ENCODE data around the gene CENPO.
A peak's percentile ranks its signal among the peaks of the same experiment; 100 is the strongest.

Gene CENPO

DNA sequence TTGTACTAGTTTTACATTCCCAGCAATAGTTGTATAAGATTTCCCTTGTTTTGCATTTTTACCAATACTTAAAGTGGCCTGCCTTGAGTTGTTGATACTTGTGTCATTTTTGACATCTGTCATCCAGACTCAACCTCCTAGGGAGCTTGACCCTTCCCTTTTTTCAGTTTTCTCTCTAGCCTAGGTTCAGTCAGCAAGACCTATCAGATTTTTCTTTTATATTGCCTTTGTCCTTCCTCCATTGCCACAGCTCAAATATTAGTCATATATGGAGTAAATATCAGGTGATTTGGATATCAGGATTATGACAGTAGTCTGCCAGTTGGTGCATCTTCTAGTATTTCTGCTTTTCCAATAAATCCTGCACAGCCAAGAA, 13.4 kb downstream of the CENPO start:
- H3K27ac Mint-ChIP-seq, result peak overlapping the region; percentile 5
- H3K36me3 Mint-ChIP-seq (ENCODE audit: low read depth), result peaks cover 35% of the 10 kb centered on the region
- no peaks in the 10 kb centered on the region for H3K9me3 Mint-ChIP-seq
- no peak overlapping the region for H3K4me3 Mint-ChIP-seq
- no peaks in the 10 kb centered on the region for H3K27me3 Mint-ChIP-seq (ENCODE audit: low read depth)
- H3K4me1 Mint-ChIP-seq (ENCODE audit: low read depth), result peaks cover 28% of the 10 kb centered on the region

GRCh38 chr2:24809316-24810007, 16.2 kb downstream of the CENPO start:
- no peak overlapping the region for H3K27ac Mint-ChIP-seq
- H3K36me3 Mint-ChIP-seq (ENCODE audit: low read depth), result peaks cover 30% of the 10 kb centered on the region
- H3K4me1 Mint-ChIP-seq (ENCODE audit: low read depth), result peaks cover 24% of the 10 kb centered on the region
- no peaks in the 10 kb centered on the region for H3K9me3 Mint-ChIP-seq
- H3K27me3 Mint-ChIP-seq (ENCODE audit: low read depth), result no peaks in the 10 kb centered on the region
- H3K4me3 Mint-ChIP-seq, result no peak overlapping the region

GRCh38 chr2:24813691-24814137, 20.5 kb downstream of the CENPO start:
- Mint-ChIP-seq H3K36me3 (ENCODE audit: low read depth) (peaks cover 34% of the 10 kb centered on the region), H3K27me3 (ENCODE audit: low read depth) (no peaks in the 10 kb centered on the region), H3K4me3 (no peak overlapping the region), H3K9me3 (no peaks in the 10 kb centered on the region), H3K27ac (peak overlapping the region; percentile 42), H3K4me1 (ENCODE audit: low read depth) (peaks cover 9% of the 10 kb centered on the region)

- Mint-ChIP-seq H3K9me3 (no peaks in the 10 kb centered on the region), H3K4me1 (ENCODE audit: low read depth) (peaks cover 5% of the 10 kb centered on the region), H3K36me3 (ENCODE audit: low read depth) (peaks cover 38% of the 10 kb centered on the region), H3K27ac (no peak overlapping the region), H3K4me3 (no peak overlapping the region), H3K27me3 (ENCODE audit: low read depth) (no peaks in the 10 kb centered on the region)
Observed at GRCh38 chr2:24814516-24814915, 21.3 kb downstream of the CENPO start.

GRCh38 chr2:24815171-24815570, 21.9 kb downstream of the CENPO start:
- Mint-ChIP-seq H3K4me1 (ENCODE audit: low read depth) (peaks cover 5% of the 10 kb centered on the region), H3K4me3 (no peak overlapping the region), H3K9me3 (no peaks in the 10 kb centered on the region), H3K27me3 (ENCODE audit: low read depth) (no peaks in the 10 kb centered on the region), H3K36me3 (ENCODE audit: low read depth) (peaks cover 38% of the 10 kb centered on the region), H3K27ac (no peak overlapping the region)

GRCh38 chr2:24816404-24816803, 23.2 kb downstream of the CENPO start:
- H3K4me1 Mint-ChIP-seq (ENCODE audit: low read depth), result peaks cover 5% of the 10 kb centered on the region
- no peaks in the 10 kb centered on the region for H3K9me3 Mint-ChIP-seq
- peaks cover 46% of the 10 kb centered on the region for H3K36me3 Mint-ChIP-seq (ENCODE audit: low read depth)
- H3K27me3 Mint-ChIP-seq (ENCODE audit: low read depth), result no peaks in the 10 kb centered on the region
- H3K27ac Mint-ChIP-seq, result no peak overlapping the region
- no peak overlapping the region for H3K4me3 Mint-ChIP-seq

DNA sequence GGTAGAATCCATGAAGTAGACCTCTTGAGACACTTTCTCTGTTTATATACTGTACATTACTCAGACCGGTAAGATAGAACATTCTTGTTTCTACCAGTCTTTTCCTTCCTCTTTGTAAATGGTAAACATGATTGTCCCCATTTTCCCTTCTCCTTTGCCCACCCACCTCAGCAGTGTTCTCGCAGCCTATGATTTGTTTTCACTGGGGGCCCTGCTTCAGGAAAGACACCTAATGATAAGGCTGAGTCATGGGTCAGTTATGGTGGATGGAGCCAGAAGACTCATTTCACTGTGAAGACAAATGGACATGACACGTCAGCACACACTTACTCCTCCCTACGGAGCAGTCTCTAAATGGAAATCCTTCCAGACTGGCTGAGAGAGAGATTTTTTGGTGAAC, 23.7 kb downstream of the CENPO start:
- no peaks in the 10 kb centered on the region for H3K27me3 Mint-ChIP-seq (ENCODE audit: low read depth)
- H3K36me3 Mint-ChIP-seq (ENCODE audit: low read depth), result peaks cover 46% of the 10 kb centered on the region
- no peak overlapping the region for H3K27ac Mint-ChIP-seq

GRCh38 chr2:24818721-24819167, 25.5 kb downstream of the CENPO start:
- Mint-ChIP-seq H3K27me3 (ENCODE audit: low read depth) (no peaks in the 10 kb centered on the region), H3K27ac (no peak overlapping the region), H3K4me1 (ENCODE audit: low read depth) (peaks cover 5% of the 10 kb centered on the region), H3K36me3 (ENCODE audit: low read depth) (peaks cover 44% of the 10 kb centered on the region), H3K4me3 (no peak overlapping the region), H3K9me3 (no peaks in the 10 kb centered on the region)

More for the DNA sequence above, 23.7 kb downstream of the CENPO start:
- Mint-ChIP-seq H3K4me3 (no peak overlapping the region), H3K4me1 (ENCODE audit: low read depth) (peaks cover 5% of the 10 kb centered on the region), H3K9me3 (no peaks in the 10 kb centered on the region)

GRCh38 chr2:24819442-24820174, 26.4 kb downstream of the CENPO start:
- H3K27ac Mint-ChIP-seq, result no peak overlapping the region
- no peak overlapping the region for H3K4me3 Mint-ChIP-seq
- H3K27me3 Mint-ChIP-seq (ENCODE audit: low read depth), result no peaks in the 10 kb centered on the region
- no peaks in the 10 kb centered on the region for H3K9me3 Mint-ChIP-seq
- H3K36me3 Mint-ChIP-seq (ENCODE audit: low read depth), result peaks cover 41% of the 10 kb centered on the region
- H3K4me1 Mint-ChIP-seq (ENCODE audit: low read depth), result no peaks in the 10 kb centered on the region

DNA sequence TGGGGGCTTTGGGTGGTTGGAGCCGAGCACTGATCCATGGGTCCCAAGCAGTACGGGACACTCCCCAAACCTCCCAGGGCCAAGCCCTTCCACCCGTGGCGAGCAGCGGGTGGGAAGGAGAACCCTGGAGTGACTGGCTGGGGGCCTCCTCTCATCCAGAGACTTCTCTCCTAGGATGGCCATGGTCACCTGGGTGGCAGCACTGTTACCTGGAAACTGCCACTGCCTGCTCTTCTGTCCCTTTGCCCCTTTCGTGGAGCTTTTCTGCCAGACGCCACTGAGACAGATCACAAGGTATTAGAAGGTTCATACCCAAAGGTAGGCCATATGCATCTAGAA, 26.9 kb downstream of the CENPO start:
- no peak overlapping the region for H3K27ac Mint-ChIP-seq
- no peak overlapping the region for H3K4me3 Mint-ChIP-seq
- H3K4me1 Mint-ChIP-seq (ENCODE audit: low read depth), result no peaks in the 10 kb centered on the region
- no peaks in the 10 kb centered on the region for H3K27me3 Mint-ChIP-seq (ENCODE audit: low read depth)
- no peaks in the 10 kb centered on the region for H3K9me3 Mint-ChIP-seq
- peaks cover 40% of the 10 kb centered on the region for H3K36me3 Mint-ChIP-seq (ENCODE audit: low read depth)

- peaks cover 4% of the 10 kb centered on the region for H3K4me1 Mint-ChIP-seq (ENCODE audit: low read depth)
- H3K27ac Mint-ChIP-seq, result peak overlapping the region; percentile 11
- H3K36me3 Mint-ChIP-seq (ENCODE audit: low read depth), result peaks cover 41% of the 10 kb centered on the region
- no peaks in the 10 kb centered on the region for H3K9me3 Mint-ChIP-seq
- no peaks in the 10 kb centered on the region for H3K27me3 Mint-ChIP-seq (ENCODE audit: low read depth)
- H3K4me3 Mint-ChIP-seq, result no peak overlapping the region
Observed at GRCh38 chr2:24820598-24821432, 27.6 kb downstream of the CENPO start.

- no peak overlapping the region for H3K4me3 Mint-ChIP-seq
- no peaks in the 10 kb centered on the region for H3K9me3 Mint-ChIP-seq
- peaks cover 36% of the 10 kb centered on the region for H3K36me3 Mint-ChIP-seq (ENCODE audit: low read depth)
- peaks cover 10% of the 10 kb centered on the region for H3K4me1 Mint-ChIP-seq (ENCODE audit: low read depth)
- no peak overlapping the region for H3K27ac Mint-ChIP-seq
- no peaks in the 10 kb centered on the region for H3K27me3 Mint-ChIP-seq (ENCODE audit: low read depth)
Observed at GRCh38 chr2:24821433-24821891, 28.2 kb downstream of the CENPO start.

DNA sequence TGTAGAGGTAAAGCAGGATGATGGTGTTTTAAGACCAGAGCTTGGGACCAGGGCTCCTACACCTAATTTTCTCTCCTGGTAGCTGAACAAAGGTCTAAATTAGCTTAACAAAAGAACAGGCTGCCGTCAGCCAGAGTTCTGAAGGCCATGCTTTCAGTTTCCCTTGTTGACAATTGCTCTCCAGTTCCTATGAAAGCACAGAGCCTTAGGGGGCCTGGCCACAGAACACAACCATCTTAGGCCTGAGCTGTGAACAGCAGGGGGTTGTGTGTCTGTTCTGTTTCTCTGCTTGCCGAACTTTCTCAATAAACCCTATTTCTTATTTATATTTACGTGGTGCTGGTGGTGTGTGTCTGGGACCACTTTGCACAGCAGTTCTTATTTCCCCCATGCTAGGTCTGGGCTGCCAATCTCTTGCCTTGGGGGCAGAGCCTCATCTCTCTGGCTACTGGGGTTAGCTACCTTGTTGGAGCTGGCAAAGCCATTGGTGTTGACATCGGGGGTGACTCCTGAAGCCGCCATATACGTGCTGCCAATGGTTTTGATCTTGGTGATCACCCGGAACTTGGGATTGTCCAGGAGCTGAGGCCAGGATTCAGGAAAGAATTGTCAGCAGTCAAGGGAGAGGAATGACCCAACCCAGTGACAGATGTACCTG, 29.0 kb downstream of the CENPO start:
- H3K4me1 Mint-ChIP-seq (ENCODE audit: low read depth), result peaks cover 15% of the 10 kb centered on the region
- H3K9me3 Mint-ChIP-seq, result no peaks in the 10 kb centered on the region
- H3K36me3 Mint-ChIP-seq (ENCODE audit: low read depth), result peaks cover 33% of the 10 kb centered on the region
- H3K27ac Mint-ChIP-seq, result no peak overlapping the region
- H3K4me3 Mint-ChIP-seq, result no peak overlapping the region
- H3K27me3 Mint-ChIP-seq (ENCODE audit: low read depth), result no peaks in the 10 kb centered on the region

DNA sequence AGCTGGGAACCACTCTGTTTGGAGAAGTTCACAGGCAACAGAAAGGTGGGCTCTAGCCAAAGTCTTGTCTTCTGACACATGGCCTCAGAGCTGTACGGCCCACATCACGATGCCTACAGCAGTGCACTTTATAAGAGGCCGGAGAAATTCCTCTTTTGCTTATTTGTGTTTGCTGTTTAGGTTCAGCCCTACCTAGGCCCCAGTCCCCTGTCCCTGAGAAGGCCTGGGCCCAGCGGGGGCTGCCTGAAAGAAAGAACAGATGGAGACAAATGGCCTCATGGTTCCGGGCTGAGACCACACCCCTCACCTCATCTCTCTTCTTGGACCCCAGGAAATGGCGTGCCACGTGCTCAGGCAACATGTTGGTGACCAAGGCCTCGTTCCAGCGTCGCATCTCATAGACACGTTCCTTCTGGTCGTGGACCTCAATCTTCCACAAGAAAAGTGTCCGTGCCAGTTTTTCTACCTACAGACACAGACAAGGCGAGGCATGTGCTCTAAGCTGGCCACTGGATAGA, 30.9 kb downstream of the CENPO start:
- Mint-ChIP-seq H3K27me3 (ENCODE audit: low read depth) (no peaks in the 10 kb centered on the region), H3K27ac (no peak overlapping the region), H3K9me3 (no peaks in the 10 kb centered on the region), H3K36me3 (ENCODE audit: low read depth) (peaks cover 22% of the 10 kb centered on the region), H3K4me1 (ENCODE audit: low read depth) (peaks cover 16% of the 10 kb centered on the region), H3K4me3 (no peak overlapping the region)

Data from T-helper 1 cell treated with Interleukin-12 subunit alpha and Interleukin-12 subunit beta and Interleukin-4 antibody, amounts not matched to agents 30 μg/mL and 1 μg/mL, for 36 hours (primary cell).